ENCODE data around the gene HSPH1. TPM values are rescaled to one million over a fixed set of nuclear protein-coding genes. Genes with fewer than 3 reads are reported as not detected.

HSPH1 gene
- 138 TPM in 2 replicates for total RNA-seq

DNA sequence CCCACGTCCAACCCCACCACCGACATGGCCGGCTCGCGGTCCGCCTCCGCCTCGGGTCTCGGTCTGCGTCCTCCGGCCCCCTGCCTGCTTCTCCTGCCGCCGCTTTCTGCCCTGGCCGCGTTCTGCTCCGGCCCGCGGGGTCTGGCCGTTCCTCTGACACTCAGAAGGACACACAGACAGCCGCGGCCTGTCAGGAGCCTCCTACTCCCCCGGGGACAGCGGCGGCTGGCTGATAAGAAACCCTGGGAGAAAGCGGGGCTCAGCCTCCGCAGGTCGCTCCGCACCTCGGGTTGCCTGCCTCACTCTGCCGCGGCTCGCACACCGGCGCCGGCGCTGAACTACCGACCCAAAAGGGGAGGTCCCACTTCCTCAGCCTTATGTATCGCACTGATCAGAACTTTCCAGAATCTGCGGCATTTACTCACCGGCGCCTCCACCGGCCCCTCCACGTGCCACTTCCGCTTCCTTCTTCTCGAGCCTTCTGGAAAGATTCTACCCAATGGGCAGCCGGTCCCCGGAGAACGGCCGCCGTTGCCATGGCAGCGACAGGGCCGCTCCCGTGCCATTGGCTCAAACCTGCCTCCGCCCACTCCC, at the start of gene HSPH1:
TSS of gene HSPH1 (minus strand) at position 348 of the 594 bp plus-strand sequence. CDS start at position 26, 322 bp downstream.
- intact Hi-C loops (cut with micrococcal nuclease) = loop anchor here (1.0 to 10.0 kb wide), 21 partner anchors 27 to 1576 kb away; partner anchors contain the start of genes B3GLCT, BRCA2, KATNAL1 and N4BP2L2

DNA sequence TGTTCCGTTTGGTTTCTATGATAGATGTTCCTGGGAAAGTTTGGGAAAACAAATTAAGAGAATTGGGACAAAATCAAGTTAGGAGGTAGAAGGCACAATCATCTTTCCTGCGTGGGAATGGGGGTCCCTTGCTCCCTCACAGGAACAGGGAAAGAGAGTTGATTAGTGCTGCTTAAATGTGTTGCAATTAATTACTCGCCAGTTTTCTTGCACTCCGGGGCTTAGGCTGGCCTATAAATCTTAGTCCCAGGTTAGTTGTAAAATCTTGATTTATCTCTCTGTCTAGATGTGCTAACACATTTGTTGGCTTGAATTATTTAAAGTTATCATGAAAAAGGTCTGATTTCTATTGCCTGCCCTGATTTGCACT, 48.1 kb upstream of the HSPH1 start:
- intact Hi-C loops (cut with micrococcal nuclease) = no loop called here

- intact Hi-C loops (cut with micrococcal nuclease) = no loop called here
These were observed 47.6 kb upstream of the HSPH1 start for GRCh38 chr13:31209172-31209840.

- intact Hi-C loops (cut with micrococcal nuclease) = no loop called here
These were observed 46.9 kb upstream of the HSPH1 start for GRCh38 chr13:31208559-31209122.

DNA sequence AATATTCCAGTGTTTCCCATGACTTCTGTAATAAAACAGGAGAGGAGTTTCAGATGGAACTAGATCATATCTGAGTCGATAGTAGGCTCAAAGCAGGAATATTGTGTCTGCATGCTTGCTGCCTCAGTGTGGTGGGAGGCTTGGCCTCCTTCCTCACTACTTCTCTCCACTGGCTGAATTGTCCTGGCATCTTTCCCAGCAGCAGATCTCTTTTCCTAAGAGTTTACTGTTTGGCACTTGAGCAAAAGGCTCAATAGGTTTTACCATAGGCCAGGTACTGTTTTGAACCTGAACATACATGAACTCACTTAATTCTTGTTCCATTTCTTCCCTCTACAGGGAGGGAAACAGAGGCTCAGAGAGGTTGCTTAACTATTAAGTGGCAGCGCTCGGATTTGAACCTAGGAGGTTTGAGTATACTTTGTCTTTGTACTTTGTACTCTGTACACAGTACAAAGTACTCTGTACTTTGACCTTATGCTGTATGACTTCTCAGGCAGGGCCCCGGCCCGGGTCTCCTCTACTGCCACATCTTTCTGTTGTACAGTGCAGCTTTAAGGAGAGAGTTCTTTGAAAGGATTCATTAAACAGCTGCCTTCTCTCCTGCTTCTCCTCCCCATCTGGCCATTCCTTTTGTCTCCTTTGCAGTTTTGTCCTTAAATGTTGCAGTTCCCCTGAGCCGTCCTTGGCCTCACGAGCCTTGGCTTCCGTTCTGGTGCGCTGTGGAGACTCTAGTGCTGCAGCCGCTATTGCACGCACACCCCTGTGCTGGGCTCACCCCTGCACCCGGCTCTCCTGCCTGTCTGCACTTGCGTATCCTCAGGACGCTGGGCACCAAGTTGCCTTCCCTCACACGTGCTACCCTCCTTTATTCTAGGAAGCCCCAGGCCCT, 46.2 kb upstream of the HSPH1 start:
- intact Hi-C loops (cut with micrococcal nuclease) = no loop called here

- intact Hi-C loops (cut with micrococcal nuclease) = no loop called here
These were observed 42.9 kb upstream of the HSPH1 start for GRCh38 chr13:31204592-31204991.

DNA sequence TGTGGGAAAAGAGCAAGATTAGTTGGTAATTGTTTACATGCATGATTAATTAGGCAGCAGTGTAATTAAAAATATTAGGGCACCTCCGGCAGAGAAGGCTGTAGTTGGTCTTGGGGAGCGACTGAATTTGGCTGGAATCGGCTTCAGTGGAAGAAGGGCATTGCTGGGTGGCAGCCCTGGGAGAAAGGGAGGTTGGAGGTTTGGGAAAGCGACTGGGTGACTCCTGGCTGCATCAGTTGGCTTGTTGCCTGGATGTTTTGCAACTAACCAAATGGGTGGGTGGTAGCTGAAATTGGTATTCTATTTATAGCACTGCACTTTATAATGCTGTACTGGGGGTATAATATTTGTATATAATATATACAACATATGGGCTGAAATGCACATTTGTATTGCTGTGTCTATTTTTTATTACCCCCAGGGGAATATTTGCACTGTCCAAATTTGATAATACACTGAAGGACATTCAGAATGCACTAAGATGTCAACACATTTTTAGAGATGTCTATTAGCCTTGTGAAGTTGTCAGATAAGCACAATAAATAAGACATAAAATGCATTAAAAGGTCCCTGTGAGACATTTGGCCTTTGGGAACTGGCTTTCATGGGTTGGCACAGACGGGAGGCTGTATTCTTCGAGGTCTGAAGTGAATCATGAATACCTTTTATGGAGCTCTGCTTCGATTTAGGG, 39.8 kb upstream of the HSPH1 start:
- intact Hi-C loops (cut with micrococcal nuclease) = loop anchor here (2.0 kb wide), 1 partner anchor 645 kb away; no protein-coding TSS in a partner anchor

- intact Hi-C loops (cut with micrococcal nuclease) = loop anchor here (1.0 to 2.0 kb wide), 2 partner anchors 542 to 646 kb away; no protein-coding TSS in a partner anchor
These were observed 38.9 kb upstream of the HSPH1 start for GRCh38 chr13:31200637-31200971.

DNA sequence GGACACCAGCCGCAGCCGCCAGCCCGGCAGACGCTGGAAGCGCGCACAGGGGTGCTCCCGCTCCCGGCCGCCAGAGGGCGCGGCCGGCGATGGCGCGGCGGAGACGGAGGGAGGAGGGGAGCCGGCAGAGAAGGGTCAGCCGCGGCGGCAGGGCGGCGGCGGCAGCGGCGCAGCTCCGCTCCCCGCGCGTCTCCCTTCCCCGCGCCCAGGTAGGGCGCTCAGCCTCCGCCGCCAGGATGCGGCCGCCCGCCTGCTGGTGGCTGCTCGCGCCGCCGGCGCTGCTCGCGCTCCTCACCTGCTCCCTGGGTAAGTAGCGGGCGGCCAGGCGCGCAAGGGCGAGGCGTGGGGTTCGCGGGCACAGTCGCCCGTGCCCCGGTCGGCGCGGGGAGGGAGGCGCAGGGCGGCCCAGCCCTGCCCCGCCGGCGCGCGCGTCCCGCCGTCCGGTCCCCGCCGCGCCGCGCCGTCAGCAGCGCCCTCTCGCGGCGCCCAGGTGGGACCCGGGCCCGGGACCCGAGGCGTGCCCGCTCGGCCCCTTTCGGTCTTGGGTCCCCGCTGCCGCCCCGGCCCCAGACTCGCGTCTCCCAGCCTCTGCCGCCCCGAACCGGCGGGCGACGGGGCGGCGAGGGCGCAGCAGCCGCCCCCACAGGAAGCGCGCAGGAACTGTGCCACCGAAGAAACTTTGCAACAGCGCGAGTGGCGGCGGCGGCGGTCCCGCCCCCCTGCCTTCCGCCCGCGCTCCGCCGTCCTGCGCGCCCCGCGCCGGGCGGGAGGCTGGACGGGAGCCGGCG, 38.3 kb upstream of the HSPH1 start, which contains the start of gene B3GLCT:
TSS of gene B3GLCT (plus strand) at position 127 of the 788 bp plus-strand sequence. CDS start at position 237, 110 bp downstream.
- intact Hi-C loops (cut with micrococcal nuclease) = loop anchor here (1.0 to 2.0 kb wide), 6 partner anchors 38 to 647 kb away; no protein-coding TSS in a partner anchor

DNA sequence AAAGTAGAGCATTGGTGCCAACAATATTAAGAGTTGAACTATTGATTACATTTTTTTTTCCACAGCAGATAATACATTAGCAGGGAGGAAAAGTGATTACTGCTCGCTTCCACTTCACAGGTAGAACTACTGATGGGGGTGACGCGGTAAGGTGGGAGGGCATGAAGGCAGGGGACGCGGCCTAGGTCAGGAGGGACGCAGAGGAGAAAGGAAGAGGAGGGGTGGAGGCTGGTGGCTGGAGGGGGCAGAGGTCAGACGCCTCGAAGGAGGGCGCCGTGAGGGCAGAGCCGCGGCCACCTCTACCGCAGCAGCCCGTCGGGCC, 37.8 kb upstream of the HSPH1 start:
- intact Hi-C loops (cut with micrococcal nuclease) = loop anchor here (1.0 to 2.0 kb wide), 4 partner anchors 37 to 225 kb away; no protein-coding TSS in a partner anchor

GRCh38 chr13:31198519-31198918, 36.8 kb upstream of the HSPH1 start:
- intact Hi-C loops (cut with micrococcal nuclease) = loop anchor here (2.0 kb wide), 1 partner anchor 154 kb away; no protein-coding TSS in a partner anchor

DNA sequence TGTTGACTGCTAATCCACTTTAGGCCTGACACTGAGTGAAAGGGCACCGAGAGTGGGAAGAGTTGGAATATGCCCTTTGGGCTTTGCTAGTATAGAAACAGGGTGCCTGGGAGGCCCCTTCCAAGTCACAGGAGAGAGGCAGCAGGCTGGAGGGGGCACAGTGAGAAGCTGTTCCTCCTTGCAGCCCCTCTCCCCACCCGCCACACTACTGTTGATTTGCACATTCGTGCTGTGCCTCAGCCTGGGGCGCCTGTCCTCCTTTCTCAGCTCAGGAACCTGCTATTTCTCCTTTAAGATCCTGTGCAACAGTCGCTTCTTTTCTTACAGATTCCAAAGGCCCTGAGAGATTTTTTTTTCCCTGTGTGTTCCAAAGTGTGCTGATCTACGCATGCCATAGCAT, 35.3 kb upstream of the HSPH1 start:
- intact Hi-C loops (cut with micrococcal nuclease) = no loop called here

DNA sequence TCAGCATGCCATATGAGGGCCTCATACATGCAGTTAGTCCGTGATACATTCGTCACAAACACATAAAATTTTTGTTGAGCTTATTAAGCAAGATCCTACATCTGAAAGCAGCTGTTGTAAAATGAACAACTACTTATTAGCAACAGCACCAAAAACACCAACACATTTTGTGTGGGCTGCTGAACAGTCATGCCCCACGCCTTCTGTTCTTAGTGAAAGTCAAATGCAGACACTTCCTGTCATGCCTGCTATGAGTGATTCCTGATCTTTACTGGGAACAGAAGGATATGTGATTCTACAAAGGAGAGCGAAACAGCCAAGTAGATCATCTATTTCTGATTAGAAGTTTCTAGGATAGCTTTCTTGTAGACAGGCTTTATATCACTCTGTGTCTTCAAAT, 33.9 kb upstream of the HSPH1 start:
- intact Hi-C loops (cut with micrococcal nuclease) = no loop called here

GRCh38 chr13:31192306-31192705, 30.6 kb upstream of the HSPH1 start:
- intact Hi-C loops (cut with micrococcal nuclease) = no loop called here

- intact Hi-C loops (cut with micrococcal nuclease) = no loop called here
These were observed 30.0 kb upstream of the HSPH1 start for GRCh38 chr13:31191748-31192147.

DNA sequence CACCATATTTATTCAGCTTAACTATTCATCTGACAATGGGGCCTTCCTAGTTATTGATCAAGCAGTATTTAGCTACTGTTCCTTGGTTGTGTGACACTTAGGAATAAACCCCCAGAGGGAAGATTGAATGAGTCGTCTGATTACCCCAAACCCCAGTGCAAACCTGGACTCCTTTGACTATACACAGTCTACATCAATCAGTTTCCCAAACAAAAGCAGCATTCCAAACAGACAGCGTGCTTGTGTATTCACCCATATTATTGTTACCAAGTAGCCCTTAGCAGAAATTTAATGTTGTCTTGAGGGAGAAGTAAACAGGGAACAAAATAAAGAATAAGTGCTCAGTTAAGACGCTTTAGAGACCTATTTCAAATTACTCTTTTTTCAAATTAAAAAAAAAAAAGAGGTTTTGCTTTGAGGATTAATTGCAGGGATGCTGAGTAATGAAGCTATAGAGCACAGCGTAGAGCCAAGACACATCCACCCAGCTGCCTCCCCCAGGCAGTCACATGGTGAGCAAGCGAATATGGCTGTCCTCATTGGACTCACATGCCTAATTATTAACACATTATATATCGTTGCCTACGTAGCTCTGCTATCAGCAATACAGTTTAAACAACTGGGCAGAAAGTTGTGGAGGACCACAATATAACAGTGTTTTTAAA, 23.4 kb upstream of the HSPH1 start:
- intact Hi-C loops (cut with micrococcal nuclease) = no loop called here

- intact Hi-C loops (cut with micrococcal nuclease) = no loop called here
These were observed 22.7 kb upstream of the HSPH1 start for GRCh38 chr13:31184451-31184850.

DNA sequence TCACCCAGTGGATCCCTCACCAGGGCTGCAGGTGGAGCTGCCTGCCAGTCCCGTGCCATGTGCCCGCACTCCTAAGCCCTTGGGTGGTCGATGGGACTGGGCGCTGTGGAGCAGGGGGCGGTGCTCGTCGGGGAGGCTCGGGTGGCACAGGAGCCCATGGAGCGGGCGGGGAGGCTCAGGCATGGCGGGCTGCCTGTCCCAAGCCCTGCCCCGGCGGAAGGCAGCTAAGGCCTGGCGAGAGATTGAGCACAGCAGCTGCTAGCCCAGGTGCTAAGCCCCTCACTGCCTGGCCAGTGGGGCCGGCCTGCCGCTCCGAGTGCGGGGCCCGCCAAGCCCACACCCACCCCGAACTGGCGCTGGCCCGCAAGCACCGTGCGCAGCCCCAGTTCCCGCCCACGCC, 21.3 kb upstream of the HSPH1 start:
- intact Hi-C loops (cut with micrococcal nuclease) = no loop called here

DNA sequence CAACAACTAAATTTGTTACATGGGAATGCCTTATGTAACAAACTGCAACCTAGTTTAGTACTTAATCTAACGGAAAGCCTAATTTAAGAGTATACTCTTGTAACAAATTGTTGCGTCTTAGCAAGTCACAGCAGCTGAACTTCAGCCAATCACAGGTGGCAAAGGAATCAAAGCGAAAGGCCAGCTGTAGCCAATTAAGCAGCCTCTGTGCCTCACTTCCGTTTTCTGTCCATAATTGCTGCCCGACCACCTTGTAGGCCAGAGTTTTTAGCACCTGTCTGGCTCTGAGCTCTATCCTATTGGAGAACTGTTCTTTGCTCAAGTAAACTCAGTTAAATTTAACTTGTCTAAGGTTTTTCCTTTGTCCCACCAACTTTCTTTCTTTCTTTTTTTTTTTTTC, 18.1 kb upstream of the HSPH1 start:
- intact Hi-C loops (cut with micrococcal nuclease) = no loop called here

- intact Hi-C loops (cut with micrococcal nuclease) = no loop called here
These were observed 17.5 kb upstream of the HSPH1 start for GRCh38 chr13:31179241-31179640.

Data from T-helper 1 cell treated with Interleukin-12 subunit alpha and Interleukin-12 subunit beta and Interleukin-4 antibody, amounts not matched to agents 30 ng/mL and 1 ng/mL, for 36 hours (primary cell).